Measurements from ENCODE around the gene PCDHGA1.

The PCDHGA1 gene

GRCh38 chr5:141349917-141350619 is 19.8 kb downstream of the PCDHGA1 start, which contains the start of gene PCDHGB1:
Gene PCDHGB1 (plus strand): TSS chr5:141350099. CDS start chr5:141350261, 162 bp downstream.
- H4K20me1 ChIP-seq (ENCODE audit: insufficient read depth, low read length), result no peaks in the 10 kb centered on the region
- no peaks in the 10 kb centered on the region for H3K9me3 ChIP-seq (ENCODE audit: insufficient read depth, low read length)
- no peak within 1 kb of the TSS for H3K27ac ChIP-seq (ENCODE audit: low read length)
- no peak within 1 kb of the TSS for H3K4me2 ChIP-seq (ENCODE audit: low read length)
- 0 out of 2 replicates have a peak, but pooled peaks cover 3% of the 10 kb centered on the region for H3K4me1 ChIP-seq (ENCODE audit: low read length)
- H2AFZ ChIP-seq (ENCODE audit: low read depth, low read length), result no peak within 1 kb of the TSS
- H3K4me3 ChIP-seq (ENCODE audit: low read length), result no peak within 1 kb of the TSS
- no peak within 1 kb of the TSS for H3K9ac ChIP-seq (ENCODE audit: low read length)
- H3K36me3 ChIP-seq (replicated peaks; ENCODE audit: low read depth, low read length), result no peaks in the 10 kb centered on the region
- no peaks in the 10 kb centered on the region for H3K79me2 ChIP-seq (ENCODE audit: low read length)
- no peaks in the 10 kb centered on the region for H3K27me3 ChIP-seq (ENCODE audit: low read depth, low read length)
- TF ChIP-seq CTCF (IDR thresholded peaks at IDR 0.05; ENCODE audit: low read depth, low read length) (no peak), EZH2phosphoT487 (IDR thresholded peaks at IDR 0.05; ENCODE audit: low read depth) (no peak)

- no peak overlapping the region for H3K4me3 ChIP-seq (ENCODE audit: low read length)
- H4K20me1 ChIP-seq (ENCODE audit: insufficient read depth, low read length), result no peaks in the 10 kb centered on the region
- no peaks in the 10 kb centered on the region for H3K9me3 ChIP-seq (ENCODE audit: insufficient read depth, low read length)
- no peaks in the 10 kb centered on the region for H3K79me2 ChIP-seq (ENCODE audit: low read length)
- no peaks in the 10 kb centered on the region for H3K27me3 ChIP-seq (ENCODE audit: low read depth, low read length)
- TF ChIP-seq CTCF (IDR thresholded peaks at IDR 0.05; ENCODE audit: low read depth, low read length) (no peak), EZH2phosphoT487 (IDR thresholded peaks at IDR 0.05; ENCODE audit: low read depth) (no peak)
- no peak overlapping the region for H2AFZ ChIP-seq (ENCODE audit: low read depth, low read length)
- no peak overlapping the region for H3K9ac ChIP-seq (ENCODE audit: low read length)
- no peaks in the 10 kb centered on the region for H3K36me3 ChIP-seq (replicated peaks; ENCODE audit: low read depth, low read length)
- no peak overlapping the region for H3K4me2 ChIP-seq (ENCODE audit: low read length)
- H3K27ac ChIP-seq (ENCODE audit: low read length), result no peak overlapping the region
- H3K4me1 ChIP-seq (ENCODE audit: low read length), result 0 out of 2 replicates have a peak, but pooled peaks cover 3% of the 10 kb centered on the region
Measured at GRCh38 chr5:141351591-141351990, 21.3 kb downstream of the PCDHGA1 start.

- H3K4me1 ChIP-seq (ENCODE audit: low read length), result 0 out of 2 replicates have a peak, but pooled peaks cover 3% of the 10 kb centered on the region
- no peak within 1 kb of the TSS for H3K9ac ChIP-seq (ENCODE audit: low read length)
- no peaks in the 10 kb centered on the region for H3K36me3 ChIP-seq (replicated peaks; ENCODE audit: low read depth, low read length)
- no peak within 1 kb of the TSS for H3K27ac ChIP-seq (ENCODE audit: low read length)
- no peak within 1 kb of the TSS for H3K4me3 ChIP-seq (ENCODE audit: low read length)
- H2AFZ ChIP-seq (ENCODE audit: low read depth, low read length), result no peak within 1 kb of the TSS
- no peaks in the 10 kb centered on the region for H3K79me2 ChIP-seq (ENCODE audit: low read length)
- H3K4me2 ChIP-seq (ENCODE audit: low read length), result 0 out of 2 replicates have a peak within 1 kb of the TSS, but pooled peaks have one; percentile 32
- peak; percentile 50 for TF ChIP-seq CTCF (IDR thresholded peaks at IDR 0.05; ENCODE audit: low read depth, low read length)
- no peak for TF ChIP-seq EZH2phosphoT487 (IDR thresholded peaks at IDR 0.05; ENCODE audit: low read depth)
- H3K9me3 ChIP-seq (ENCODE audit: insufficient read depth, low read length), result no peaks in the 10 kb centered on the region
- no peaks in the 10 kb centered on the region for H4K20me1 ChIP-seq (ENCODE audit: insufficient read depth, low read length)
- H3K27me3 ChIP-seq (ENCODE audit: low read depth, low read length), result no peaks in the 10 kb centered on the region
Measured at GRCh38 chr5:141354900-141355469, 24.7 kb downstream of the PCDHGA1 start, which contains the start of gene PCDHGA4. Gene PCDHGA4 (plus strand): TSS chr5:141355021. CDS start chr5:141355108, 87 bp downstream.

GRCh38 chr5:141355641-141356040 is 25.3 kb downstream of the PCDHGA1 start:
- no peak overlapping the region for H3K9ac ChIP-seq (ENCODE audit: low read length)
- no peak overlapping the region for H3K4me3 ChIP-seq (ENCODE audit: low read length)
- no peak overlapping the region for H3K4me2 ChIP-seq (ENCODE audit: low read length)
- TF ChIP-seq CTCF (IDR thresholded peaks at IDR 0.05; ENCODE audit: low read depth, low read length) (no peak), EZH2phosphoT487 (IDR thresholded peaks at IDR 0.05; ENCODE audit: low read depth) (no peak)
- no peaks in the 10 kb centered on the region for H3K79me2 ChIP-seq (ENCODE audit: low read length)
- no peaks in the 10 kb centered on the region for H3K36me3 ChIP-seq (replicated peaks; ENCODE audit: low read depth, low read length)
- H3K27ac ChIP-seq (ENCODE audit: low read length), result no peak overlapping the region
- no peaks in the 10 kb centered on the region for H3K27me3 ChIP-seq (ENCODE audit: low read depth, low read length)
- no peaks in the 10 kb centered on the region for H3K9me3 ChIP-seq (ENCODE audit: insufficient read depth, low read length)
- H3K4me1 ChIP-seq (ENCODE audit: low read length), result 0 out of 2 replicates have a peak, but pooled peaks cover 3% of the 10 kb centered on the region
- no peaks in the 10 kb centered on the region for H4K20me1 ChIP-seq (ENCODE audit: insufficient read depth, low read length)
- H2AFZ ChIP-seq (ENCODE audit: low read depth, low read length), result no peak overlapping the region
